ENCODE data around the gene LYPD6B. TPM values are rescaled to one million over a fixed set of nuclear protein-coding genes. Genes with fewer than 3 reads are reported as not detected.
A peak's percentile ranks its signal among the peaks of the same experiment; 100 is the strongest.

Gene LYPD6B
- total RNA-seq, 1 donor from 2014 or later: not detected

GRCh38 chr2:149009576-149010461 lies 28.7 kb upstream of the LYPD6B start:
- DNase-seq (ENCODE audit: low read depth in 2 of 2): no peak

- no peak for DNase-seq (ENCODE audit: low read depth in 2 of 2)
Measured at GRCh38 chr2:149012545-149012944, 26.0 kb upstream of the LYPD6B start.

GRCh38 chr2:149015501-149015900 lies 23.0 kb upstream of the LYPD6B start:
- no peak for DNase-seq (ENCODE audit: low read depth in 2 of 2)

- no peak for DNase-seq (ENCODE audit: low read depth in 2 of 2)
Measured at GRCh38 chr2:149015926-149016563, 22.5 kb upstream of the LYPD6B start.

GRCh38 chr2:149017116-149017985 lies 21.1 kb upstream of the LYPD6B start:
- DNase-seq (ENCODE audit: low read depth in 2 of 2): peak; percentile 73 to 78

- DNase-seq (ENCODE audit: low read depth in 2 of 2): no peak
Measured at GRCh38 chr2:149018981-149019380, 19.5 kb upstream of the LYPD6B start.

GRCh38 chr2:149019768-149020167 lies 18.7 kb upstream of the LYPD6B start:
- DNase-seq (ENCODE audit: low read depth in 2 of 2): no peak

- DNase-seq (ENCODE audit: low read depth in 2 of 2): no peak
Measured at GRCh38 chr2:149020432-149020851, 18.1 kb upstream of the LYPD6B start.

GRCh38 chr2:149021271-149021719 lies 17.2 kb upstream of the LYPD6B start:
- DNase-seq (ENCODE audit: low read depth in 2 of 2): no peak

- DNase-seq (ENCODE audit: low read depth in 2 of 2): no peak
Measured at GRCh38 chr2:149021761-149022160, 16.7 kb upstream of the LYPD6B start.

- no peak for DNase-seq (ENCODE audit: low read depth in 2 of 2)
Measured at GRCh38 chr2:149023091-149023490, 15.4 kb upstream of the LYPD6B start.

GRCh38 chr2:149027590-149028250 lies 10.8 kb upstream of the LYPD6B start:
- no peak for DNase-seq (ENCODE audit: low read depth in 2 of 2)

GRCh38 chr2:149028377-149028776 lies 10.1 kb upstream of the LYPD6B start:
- DNase-seq (ENCODE audit: low read depth in 2 of 2): no peak

GRCh38 chr2:149028891-149029290 lies 9.6 kb upstream of the LYPD6B start:
- no peak for DNase-seq (ENCODE audit: low read depth in 2 of 2)

- no peak for DNase-seq (ENCODE audit: low read depth in 2 of 2)
Measured at GRCh38 chr2:149029307-149029965, 9.1 kb upstream of the LYPD6B start.

- DNase-seq (ENCODE audit: low read depth in 2 of 2): no peak
Measured at GRCh38 chr2:149031396-149031795, 7.1 kb upstream of the LYPD6B start.

GRCh38 chr2:149033716-149034115 lies 4.8 kb upstream of the LYPD6B start:
- no peak for DNase-seq (ENCODE audit: low read depth in 2 of 2)

- no peak for DNase-seq (ENCODE audit: low read depth in 2 of 2)
Measured at GRCh38 chr2:149034406-149034805, 4.1 kb upstream of the LYPD6B start.

- no peak for DNase-seq (ENCODE audit: low read depth in 2 of 2)
Measured at GRCh38 chr2:149036507-149037293, 1.8 kb upstream of the LYPD6B start.

- DNase-seq (ENCODE audit: low read depth in 2 of 2): no peak
Measured at GRCh38 chr2:149037851-149038250, 648 bp upstream of the LYPD6B start.
